HG02610 (cell line): ENCODE measurements around the gene SPINK9.
A peak's percentile ranks its signal among the peaks of the same experiment; 100 is the strongest.

Experiments used
- ATAC-seq: cut with Tn5 transposase; IDR thresholded peaks from one replicate; pipeline ENCODE4 v1.9.1; 2021; ENCODE audit warnings: mild to moderate bottlenecking, moderate library complexity; ENCODE audit not compliant: unreplicated experiment

SPINK9 gene

GRCh38 chr5:148364343-148364742, 29.0 kb downstream of the SPINK9 start:
- ATAC-seq: no peak

- ATAC-seq: no peak
Observed at GRCh38 chr5:148368299-148368698, 32.9 kb downstream of the SPINK9 start.

GRCh38 chr5:148372166-148372725, 36.9 kb downstream of the SPINK9 start:
- no peak for ATAC-seq

GRCh38 chr5:148372893-148373292, 37.5 kb downstream of the SPINK9 start:
- ATAC-seq: no peak

GRCh38 chr5:148374690-148375360, 39.5 kb downstream of the SPINK9 start:
- ATAC-seq: peak; percentile 78

GRCh38 chr5:148376198-148376597, 40.8 kb downstream of the SPINK9 start:
- ATAC-seq: no peak

- no peak for ATAC-seq
Observed at GRCh38 chr5:148378670-148379069, 43.3 kb downstream of the SPINK9 start.

GRCh38 chr5:148379340-148379739, 44.0 kb downstream of the SPINK9 start:
- ATAC-seq: no peak

GRCh38 chr5:148381906-148382305, 46.5 kb downstream of the SPINK9 start:
- no peak for ATAC-seq

GRCh38 chr5:148382961-148383360, 47.6 kb downstream of the SPINK9 start:
- no peak for ATAC-seq

- ATAC-seq: peak; percentile 99
Observed at GRCh38 chr5:148383564-148384379, 48.4 kb downstream of the SPINK9 start, which contains the start of gene FBXO38. FBXO38 (plus strand) TSS chr5:148383958; CDS start chr5:148394777, 10,819 bp downstream.

GRCh38 chr5:148384380-148384737, 49.0 kb downstream of the SPINK9 start:
- no peak for ATAC-seq

- no peak for ATAC-seq
Observed at GRCh38 chr5:148385094-148385493, 49.7 kb downstream of the SPINK9 start.

GRCh38 chr5:148386041-148386440, 50.7 kb downstream of the SPINK9 start:
- no peak for ATAC-seq

GRCh38 chr5:148387325-148387724, 52.0 kb downstream of the SPINK9 start:
- ATAC-seq: no peak

GRCh38 chr5:148388696-148389095, 53.3 kb downstream of the SPINK9 start:
- peak; percentile 37 for ATAC-seq
